ENCODE results near the gene LTB4R2.

LTB4R2 gene

GRCh38 chr14:24277606-24278321 is 32.2 kb upstream of the LTB4R2 start:
- TF ChIP-seq BACH2 (CRISPR knock-in tag; IDR thresholded peaks at IDR 0.05; ENCODE audit: borderline replicate concordance) (no peak), CSRNP3 (CRISPR knock-in tag; IDR thresholded peaks at IDR 0.05) (no peak), PPARA (CRISPR knock-in tag; IDR thresholded peaks at IDR 0.05; ENCODE audit: borderline replicate concordance) (no peak), RARB (CRISPR knock-in tag; IDR thresholded peaks at IDR 0.05) (no peak), ISL1 (CRISPR knock-in tag; IDR thresholded peaks at IDR 0.05) (no peak), ZFP3 (CRISPR knock-in tag; IDR thresholded peaks at IDR 0.05) (no peak), ZC3H10 (CRISPR knock-in tag; IDR thresholded peaks at IDR 0.05) (no peak), PATZ1 (CRISPR knock-in tag; IDR thresholded peaks at IDR 0.05; ENCODE audit: borderline replicate concordance) (no peak), ESRRG (CRISPR knock-in tag; IDR thresholded peaks at IDR 0.05) (no peak), GLIS3 (CRISPR knock-in tag; IDR thresholded peaks at IDR 0.05) (no peak), TSHZ2 (CRISPR knock-in tag; IDR thresholded peaks at IDR 0.05) (no peak), POU6F1 (CRISPR knock-in tag; IDR thresholded peaks at IDR 0.05; ENCODE audit: borderline replicate concordance, low read depth) (no peak), ARNTL (CRISPR knock-in tag; IDR thresholded peaks at IDR 0.05; ENCODE audit: borderline replicate concordance, low read depth) (no peak), ZNF8 (CRISPR knock-in tag; IDR thresholded peaks at IDR 0.05) (no peak), CREB5 (CRISPR knock-in tag; IDR thresholded peaks at IDR 0.05; ENCODE audit: low read depth) (no peak), ZNF70 (CRISPR knock-in tag; IDR thresholded peaks at IDR 0.05) (no peak)
- ATAC-seq = no peak

- ATAC-seq = no peak
- TF ChIP-seq TOX (CRISPR knock-in tag; IDR thresholded peaks at IDR 0.05; ENCODE audit: borderline replicate concordance) (no peak), ZNF565 (CRISPR knock-in tag; conservative IDR thresholded peaks at IDR 0.05; ENCODE audit: low read depth) (no peak), BACH2 (CRISPR knock-in tag; IDR thresholded peaks at IDR 0.05; ENCODE audit: borderline replicate concordance) (no peak), POU6F1 (CRISPR knock-in tag; IDR thresholded peaks at IDR 0.05; ENCODE audit: borderline replicate concordance, low read depth) (no peak), TCF4 (CRISPR knock-in tag; IDR thresholded peaks at IDR 0.05; ENCODE audit: borderline replicate concordance) (no peak), ZNF8 (CRISPR knock-in tag; IDR thresholded peaks at IDR 0.05) (no peak), ISL1 (CRISPR knock-in tag; IDR thresholded peaks at IDR 0.05) (no peak), CSDC2 (CRISPR knock-in tag; IDR thresholded peaks at IDR 0.05) (no peak), CREB5 (CRISPR knock-in tag; IDR thresholded peaks at IDR 0.05; ENCODE audit: low read depth) (no peak), ESRRG (CRISPR knock-in tag; IDR thresholded peaks at IDR 0.05) (no peak), PPARA (CRISPR knock-in tag; IDR thresholded peaks at IDR 0.05; ENCODE audit: borderline replicate concordance) (no peak), ZFP3 (CRISPR knock-in tag; IDR thresholded peaks at IDR 0.05) (no peak), PATZ1 (CRISPR knock-in tag; IDR thresholded peaks at IDR 0.05; ENCODE audit: borderline replicate concordance) (no peak), ARNTL (CRISPR knock-in tag; IDR thresholded peaks at IDR 0.05; ENCODE audit: borderline replicate concordance, low read depth) (no peak), CSRNP3 (CRISPR knock-in tag; IDR thresholded peaks at IDR 0.05) (no peak)
These were observed 31.5 kb upstream of the LTB4R2 start for GRCh38 chr14:24278424-24278823.
